Measurements from ENCODE around the gene CYP4V2. TPM values are rescaled to one million over a fixed set of nuclear protein-coding genes. Genes with fewer than 3 reads are reported as not detected.
A peak's percentile ranks its signal among the peaks of the same experiment; 100 is the strongest.

The CYP4V2 gene
- total RNA-seq, 1 experiment from 2014 or later = 27.5 TPM

DNA sequence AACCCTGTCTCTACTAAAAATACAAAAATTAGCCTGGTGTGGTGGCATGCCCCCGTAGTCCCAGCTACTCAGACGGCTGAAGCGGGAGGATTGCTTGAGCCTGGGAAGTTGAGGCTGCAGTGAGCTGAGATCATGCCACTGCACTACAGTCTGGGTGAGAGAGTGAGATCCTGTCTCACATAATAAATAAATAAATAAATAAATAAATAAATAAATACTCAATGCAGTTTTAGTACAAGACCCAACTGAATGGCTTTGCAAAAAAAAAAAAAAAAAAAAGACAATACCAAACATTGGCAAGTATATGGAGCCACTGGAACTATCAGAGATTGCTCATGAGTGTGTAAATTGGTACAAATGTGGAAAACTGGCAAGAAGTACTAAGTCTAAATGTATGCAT, 3.3 kb upstream of the CYP4V2 start:
- DNase-seq (ENCODE audit: low read depth) = no peak

DNA sequence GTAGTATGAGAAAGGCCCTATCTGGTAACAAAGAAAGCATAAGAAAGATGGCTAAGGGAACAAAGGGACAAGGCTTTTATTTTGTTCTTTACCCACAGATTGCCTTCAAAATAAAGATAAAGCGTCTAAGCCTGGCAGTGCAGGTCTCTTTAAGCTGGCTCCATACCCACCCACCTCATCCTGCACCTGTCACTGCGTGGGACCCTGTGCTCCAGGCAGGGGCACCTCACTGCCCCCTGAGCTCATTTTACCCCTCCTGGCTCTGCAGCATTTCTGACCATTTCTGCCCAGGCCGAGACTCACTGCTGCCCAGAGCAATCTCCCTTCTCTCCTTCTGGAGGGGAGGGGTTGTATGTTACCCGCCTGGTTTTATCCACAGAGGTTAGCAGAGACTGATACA, 1.7 kb upstream of the CYP4V2 start:
- DNase-seq (ENCODE audit: low read depth) = no peak

DNA sequence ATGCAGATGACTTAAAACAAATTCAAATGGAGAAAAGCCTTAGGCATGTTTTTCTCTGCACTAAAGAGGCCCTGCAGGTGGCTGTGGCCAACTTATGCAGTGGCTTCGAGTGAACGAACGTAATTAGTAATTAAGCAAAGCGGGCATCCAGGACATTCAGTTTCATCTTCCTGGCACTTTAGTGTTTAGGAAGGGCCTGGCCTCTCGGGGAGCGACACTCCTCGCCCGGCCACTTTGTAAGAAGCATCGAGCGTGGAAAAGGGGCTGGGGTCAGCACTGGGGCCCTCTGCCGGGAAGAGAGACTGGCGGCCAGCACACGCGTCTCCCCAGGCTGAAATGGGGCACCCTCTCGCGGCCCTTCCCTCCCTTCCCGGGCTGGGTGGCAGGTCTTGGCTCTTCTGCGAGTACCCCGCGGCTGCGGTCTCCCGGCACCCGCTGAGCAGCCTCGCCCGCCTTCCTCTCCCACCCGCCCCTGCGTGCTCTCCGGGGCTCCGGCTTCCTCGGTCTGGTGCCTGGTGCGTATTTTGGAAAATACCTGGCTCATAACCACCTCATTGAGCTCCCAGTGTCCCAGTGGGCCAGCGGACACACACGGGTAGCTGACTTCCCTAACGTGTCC, 677 bp upstream of the CYP4V2 start:
- no peak for DNase-seq (ENCODE audit: low read depth)

DNA sequence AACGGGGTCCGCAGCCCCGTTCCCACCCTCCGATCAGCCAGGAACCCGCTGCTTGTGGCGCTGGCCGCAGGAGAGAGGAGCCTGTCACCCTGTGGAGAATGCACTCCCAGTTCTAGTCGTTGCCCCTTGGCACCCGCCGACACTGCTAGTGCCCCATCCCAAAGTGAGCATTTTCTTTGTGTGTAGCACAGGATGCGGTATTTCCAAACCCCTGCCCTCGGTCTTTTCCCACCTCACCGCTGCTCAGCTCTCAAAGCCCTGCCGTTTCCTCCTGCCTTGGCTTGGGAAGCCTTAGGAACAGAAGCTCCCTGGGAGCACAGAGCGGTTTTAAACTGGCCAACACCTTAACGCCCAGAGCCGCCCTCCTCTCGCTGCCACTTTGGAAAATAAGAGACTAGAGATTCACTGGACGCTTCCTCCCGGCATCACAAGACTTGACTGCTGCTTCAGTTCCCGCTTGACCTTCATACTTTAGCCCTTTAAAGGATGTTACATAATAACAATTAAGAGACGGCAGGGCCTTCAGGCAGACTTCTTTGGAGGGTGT, 772 bp downstream of the CYP4V2 start:
- DNase-seq (ENCODE audit: low read depth) = peak; percentile 48

DNA sequence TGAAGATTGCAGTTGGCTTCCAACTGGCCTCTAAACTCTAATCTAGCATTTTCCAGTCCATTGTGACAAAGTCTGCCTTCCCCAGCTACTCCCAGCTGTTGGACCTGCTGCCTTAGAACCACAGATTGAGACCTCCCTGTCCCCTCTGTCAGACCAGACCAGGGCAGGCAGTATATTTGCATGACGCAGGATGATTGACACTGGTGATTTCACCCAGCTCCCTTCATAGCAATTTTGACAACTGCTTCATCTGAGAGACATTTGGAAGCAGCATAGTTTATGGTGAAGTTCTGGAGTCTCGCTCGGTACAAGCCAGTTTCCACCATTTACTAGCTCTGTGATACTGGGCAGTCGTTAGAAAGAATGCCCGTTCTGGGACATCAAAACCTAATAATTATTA, 2.5 kb downstream of the CYP4V2 start:
- DNase-seq (ENCODE audit: low read depth) = no peak

DNA sequence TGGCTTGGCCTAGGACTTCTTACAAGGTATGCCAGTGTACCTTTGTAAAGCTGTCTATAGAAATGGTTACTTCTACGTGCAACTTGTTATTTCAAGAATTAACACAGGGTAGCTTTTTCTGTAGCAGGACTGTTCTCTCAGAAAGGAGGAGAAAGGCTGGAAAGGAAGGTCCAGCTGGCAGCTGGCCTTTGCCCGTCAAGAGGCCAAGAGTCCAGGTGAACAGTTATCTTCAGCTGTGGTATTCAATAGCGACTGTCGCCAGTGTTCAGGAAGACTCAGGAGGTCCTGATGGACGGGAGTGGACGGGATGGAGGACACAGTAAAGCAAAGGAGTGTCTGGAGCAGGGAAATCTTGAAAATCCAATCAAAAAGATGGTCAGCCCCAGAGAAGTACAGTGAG, 4.7 kb downstream of the CYP4V2 start:
- no peak for DNase-seq (ENCODE audit: low read depth)

DNA sequence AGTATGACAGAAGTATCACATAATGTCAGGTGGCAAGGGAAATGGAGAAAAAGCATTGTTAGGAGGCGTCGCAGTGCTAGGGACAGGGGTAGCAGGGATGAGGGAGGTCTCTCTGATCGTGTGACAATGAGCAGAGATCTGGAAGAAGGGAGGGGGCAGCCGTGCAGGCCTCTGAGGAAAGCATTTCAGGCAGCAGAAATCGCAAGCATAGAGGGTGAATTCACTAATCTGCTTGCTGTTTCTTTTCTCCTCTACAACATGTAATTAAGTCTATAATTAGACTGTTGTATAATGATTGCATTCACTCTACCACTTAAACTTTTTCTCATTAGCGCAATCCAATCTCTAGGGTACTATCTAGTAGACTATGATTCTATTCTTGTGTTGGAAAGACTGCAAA, 9.1 kb downstream of the CYP4V2 start:
- no peak for DNase-seq (ENCODE audit: low read depth)

DNA sequence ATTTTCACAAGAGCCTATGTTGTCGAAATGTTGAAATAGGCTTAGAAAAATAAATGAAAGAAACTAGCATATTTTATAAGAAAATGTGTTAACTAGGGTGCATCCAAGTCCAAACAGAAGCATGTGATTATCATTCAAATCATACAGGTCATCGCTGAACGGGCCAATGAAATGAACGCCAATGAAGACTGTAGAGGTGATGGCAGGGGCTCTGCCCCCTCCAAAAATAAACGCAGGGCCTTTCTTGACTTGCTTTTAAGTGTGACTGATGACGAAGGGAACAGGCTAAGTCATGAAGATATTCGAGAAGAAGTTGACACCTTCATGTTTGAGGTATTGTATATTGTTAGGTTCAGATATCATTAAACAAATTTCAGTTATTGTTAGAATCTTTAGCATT, 9.6 kb downstream of the CYP4V2 start:
- no peak for DNase-seq (ENCODE audit: low read depth)

DNA sequence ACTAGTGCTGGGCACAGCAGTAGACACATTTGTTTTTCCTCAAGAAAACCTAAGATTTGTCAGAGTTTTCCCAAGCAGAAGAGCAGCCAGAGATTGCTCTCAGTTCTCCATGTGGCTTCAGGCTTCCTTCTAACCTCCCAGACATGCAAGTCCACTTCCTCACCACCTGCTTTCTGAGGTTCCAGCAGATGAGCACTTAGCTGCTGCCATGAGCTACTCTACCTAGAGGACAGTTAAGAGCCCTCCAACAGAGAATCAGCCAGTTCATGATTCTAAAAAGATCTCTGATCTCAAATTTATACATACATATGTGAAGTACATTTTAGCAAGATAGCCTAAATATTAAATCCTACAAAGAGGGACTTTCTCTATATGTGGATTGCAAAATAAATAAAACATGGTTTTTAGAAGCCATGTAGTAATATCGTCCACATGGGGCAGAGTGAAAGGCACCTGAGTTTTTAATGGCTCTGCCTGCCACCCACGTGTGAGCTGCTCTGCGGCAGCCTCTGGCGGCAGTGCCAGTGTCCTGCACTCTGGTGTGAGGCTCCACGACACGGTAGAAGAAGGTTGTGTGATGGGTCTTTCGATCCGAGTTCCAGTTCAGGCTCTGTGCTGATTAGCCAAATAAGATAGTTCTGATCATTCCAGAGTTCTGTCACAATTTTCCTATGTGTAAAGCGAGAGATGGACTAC, 10.3 kb downstream of the CYP4V2 start:
- DNase-seq (ENCODE audit: low read depth) = peak; percentile 9

DNA sequence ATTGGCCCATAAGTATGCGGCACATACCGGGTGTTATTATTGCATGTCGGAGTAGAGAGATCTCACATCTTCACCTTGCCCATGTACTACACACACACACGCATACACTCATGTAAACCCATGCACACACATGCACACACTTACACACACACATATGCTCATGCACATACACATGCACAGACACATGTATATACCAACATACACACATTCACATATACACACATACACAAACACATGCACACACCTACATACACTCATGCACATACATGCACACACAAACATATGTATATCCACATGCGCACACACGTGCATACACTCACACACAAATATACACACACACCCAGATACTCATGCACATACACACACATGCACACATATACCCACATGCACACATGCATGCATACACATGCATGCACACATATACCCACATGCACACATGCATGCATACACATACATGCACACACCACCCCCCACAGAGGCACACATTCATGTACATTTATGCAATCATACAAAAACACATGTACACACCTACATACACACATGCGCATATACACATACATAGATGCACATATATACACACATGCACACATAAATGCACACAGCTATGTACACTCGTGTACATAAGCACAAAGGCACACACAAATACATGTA, 11.2 kb downstream of the CYP4V2 start:
- no peak for DNase-seq (ENCODE audit: low read depth)

DNA sequence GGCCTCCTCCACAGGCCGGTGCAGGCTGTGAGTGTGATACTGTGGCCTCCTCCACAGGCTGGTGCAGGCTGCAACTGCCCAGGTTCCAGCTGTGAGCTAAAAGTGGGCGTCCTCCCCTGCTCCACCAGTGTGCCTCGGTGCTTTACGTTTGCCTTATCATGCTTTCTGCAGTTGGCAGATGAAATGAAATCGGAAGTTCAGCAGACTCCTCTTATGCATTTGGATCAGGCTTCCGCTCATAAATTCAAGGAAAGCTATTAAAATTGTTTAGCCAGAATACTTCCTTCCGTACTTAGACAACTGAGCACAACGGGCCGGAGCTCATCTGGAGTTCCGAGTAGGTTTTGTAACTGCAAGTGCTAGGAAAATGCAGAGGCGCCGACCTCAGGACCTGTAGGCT, 12.0 kb downstream of the CYP4V2 start:
- DNase-seq (ENCODE audit: low read depth) = no peak

DNA sequence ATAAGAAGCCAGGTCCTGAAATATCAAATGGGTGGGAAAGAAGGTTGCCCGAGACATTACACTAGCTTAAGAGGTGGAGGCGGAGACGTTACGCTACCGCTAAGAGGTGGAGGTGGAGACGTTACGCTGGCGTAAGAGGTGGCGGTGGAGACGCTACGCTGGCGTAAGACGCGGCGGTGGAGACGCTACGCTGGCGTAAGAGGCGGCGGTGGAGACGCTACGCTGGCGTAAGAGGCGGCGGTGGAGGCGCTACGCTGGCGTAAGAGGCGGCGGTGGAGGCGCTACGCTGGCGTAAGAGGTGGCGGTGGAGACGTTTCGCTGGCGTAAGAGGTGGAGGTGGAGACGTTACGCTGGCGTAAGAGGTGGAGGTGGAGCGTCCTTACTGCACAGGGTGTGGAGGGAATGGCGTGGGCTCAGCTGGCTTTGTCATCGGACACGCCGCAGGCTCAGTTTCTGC, 12.8 kb downstream of the CYP4V2 start:
- no peak for DNase-seq (ENCODE audit: low read depth)

DNA sequence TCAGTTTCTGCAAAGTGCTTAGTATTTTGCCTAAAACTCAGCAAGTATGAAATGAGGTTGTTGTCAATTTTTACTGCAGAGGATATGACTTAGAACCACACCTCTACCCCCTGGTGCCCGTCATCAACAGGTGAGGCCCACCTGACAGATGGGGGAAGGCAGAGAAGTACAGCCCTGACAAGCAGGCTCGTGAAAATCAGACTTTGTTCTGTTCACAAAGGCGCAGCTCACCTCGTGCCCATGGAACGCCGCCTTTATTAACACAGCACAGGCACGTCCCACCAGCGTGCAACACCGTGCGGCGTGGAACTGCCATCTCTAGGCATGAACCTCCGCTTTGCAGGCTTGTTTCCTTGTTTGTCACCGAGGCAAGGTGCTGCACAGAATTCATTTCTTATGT, 13.3 kb downstream of the CYP4V2 start:
- no peak for DNase-seq (ENCODE audit: low read depth)

DNA sequence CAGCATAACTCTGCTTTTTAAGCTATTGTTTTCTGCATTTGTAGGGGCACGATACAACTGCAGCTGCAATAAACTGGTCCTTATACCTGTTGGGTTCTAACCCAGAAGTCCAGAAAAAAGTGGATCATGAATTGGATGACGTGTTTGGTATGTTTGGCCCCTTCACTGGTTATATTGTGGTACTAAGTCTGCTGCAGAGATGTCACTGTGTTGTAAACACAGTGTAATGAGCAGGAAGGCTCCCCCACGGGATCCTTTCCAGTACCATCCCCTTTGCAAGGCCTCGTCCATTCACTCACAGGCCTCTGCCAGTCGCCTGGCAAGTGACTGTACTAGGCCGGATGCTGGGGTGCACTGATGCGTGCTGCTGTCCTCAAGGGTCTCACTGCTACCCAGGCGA, 13.8 kb downstream of the CYP4V2 start:
- no peak for DNase-seq (ENCODE audit: low read depth)

DNA sequence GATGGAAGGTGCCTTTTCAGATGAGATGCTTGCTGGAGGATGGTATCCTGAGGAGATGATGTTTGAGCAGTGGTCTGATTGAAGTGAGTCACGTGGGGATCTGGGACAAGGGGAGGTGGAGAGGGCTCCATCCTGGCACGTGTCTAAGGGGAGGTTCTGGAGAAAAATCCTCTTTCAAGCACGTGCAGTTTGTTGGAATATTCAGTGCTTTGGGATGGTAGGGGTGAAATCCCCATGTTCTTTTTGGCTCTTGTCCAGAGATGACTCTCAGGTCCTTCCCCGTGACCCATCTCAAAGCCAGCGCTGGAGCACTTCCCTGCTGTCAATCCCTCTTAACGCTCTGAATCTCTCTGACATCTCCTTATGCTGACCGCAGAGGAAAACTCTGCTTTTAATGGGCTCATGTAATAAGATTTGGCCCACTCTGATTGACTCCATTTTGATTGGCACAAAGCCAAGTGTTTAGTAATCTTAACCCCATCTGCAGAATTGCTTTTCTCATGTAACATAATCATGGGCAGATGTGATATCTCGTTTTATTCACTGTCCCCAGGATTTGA, 25.2 kb downstream of the CYP4V2 start:
- DNase-seq (ENCODE audit: low read depth) = peak; percentile 39

DNA sequence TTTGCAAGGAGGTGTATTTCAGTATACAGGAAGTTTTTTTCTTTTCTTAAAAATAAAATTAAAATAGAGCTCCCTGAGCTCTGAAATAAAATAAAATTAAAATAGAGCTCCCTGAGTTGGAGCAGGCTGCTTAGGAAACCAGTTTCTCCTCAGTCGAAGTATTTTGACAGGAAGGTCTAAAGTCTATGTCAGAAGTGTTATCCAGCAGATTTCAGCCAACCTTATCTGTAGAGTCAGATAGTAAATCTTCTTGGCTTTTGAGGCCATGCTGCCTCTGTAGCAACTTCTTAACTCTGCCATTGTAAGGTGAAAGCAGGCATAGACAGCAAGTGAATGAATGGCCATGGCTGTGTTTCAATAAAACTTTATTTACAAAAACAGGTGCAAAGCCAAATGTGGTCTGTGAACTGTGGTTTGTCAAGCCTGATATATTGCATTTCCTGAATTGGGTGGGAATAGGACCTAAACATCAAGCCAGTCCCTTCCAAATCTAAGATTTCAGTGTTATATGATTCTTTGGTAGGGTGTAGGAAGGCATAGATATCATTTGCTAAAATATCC, 26.4 kb downstream of the CYP4V2 start:
- DNase-seq (ENCODE audit: low read depth) = no peak

DNA sequence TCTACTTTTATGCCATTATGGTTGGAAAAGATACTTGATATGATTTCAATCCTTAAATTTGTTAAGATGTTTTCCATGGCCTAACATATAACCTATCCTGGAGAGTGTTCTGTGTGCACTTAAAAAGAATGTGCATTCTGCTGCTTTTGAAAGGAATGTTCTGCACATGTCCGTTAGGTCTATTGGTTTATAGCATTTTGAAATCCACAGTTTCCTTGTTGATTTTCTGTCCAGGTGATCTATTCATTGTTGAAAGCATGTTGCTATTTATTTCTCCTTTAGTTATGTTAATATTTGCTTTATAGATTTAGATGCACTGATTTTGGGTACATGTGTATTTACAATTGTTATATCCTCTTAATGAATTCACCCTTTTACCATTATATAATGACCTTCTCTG, 30.3 kb downstream of the CYP4V2 start:
- DNase-seq (ENCODE audit: low read depth) = no peak

DNA sequence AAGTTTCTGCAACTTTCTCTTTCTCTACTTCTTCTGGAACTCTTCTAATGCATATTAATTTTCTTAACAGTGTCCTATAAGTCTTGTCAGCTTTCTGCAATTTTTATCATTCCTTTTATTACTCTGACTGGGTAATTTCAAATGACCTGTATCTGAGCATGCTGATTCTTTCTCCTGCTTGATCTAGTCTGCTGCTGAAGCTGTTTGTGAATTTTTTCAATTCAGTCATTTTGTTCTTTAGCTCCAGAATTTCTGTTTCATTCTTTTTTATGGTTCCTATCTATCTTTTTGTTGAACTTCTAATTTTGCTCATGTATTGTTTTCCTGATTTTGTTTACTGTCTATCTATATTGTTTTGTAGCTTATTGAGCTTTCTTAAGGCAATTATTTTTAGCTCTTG, 34.5 kb downstream of the CYP4V2 start:
- DNase-seq (ENCODE audit: low read depth) = no peak

DNA sequence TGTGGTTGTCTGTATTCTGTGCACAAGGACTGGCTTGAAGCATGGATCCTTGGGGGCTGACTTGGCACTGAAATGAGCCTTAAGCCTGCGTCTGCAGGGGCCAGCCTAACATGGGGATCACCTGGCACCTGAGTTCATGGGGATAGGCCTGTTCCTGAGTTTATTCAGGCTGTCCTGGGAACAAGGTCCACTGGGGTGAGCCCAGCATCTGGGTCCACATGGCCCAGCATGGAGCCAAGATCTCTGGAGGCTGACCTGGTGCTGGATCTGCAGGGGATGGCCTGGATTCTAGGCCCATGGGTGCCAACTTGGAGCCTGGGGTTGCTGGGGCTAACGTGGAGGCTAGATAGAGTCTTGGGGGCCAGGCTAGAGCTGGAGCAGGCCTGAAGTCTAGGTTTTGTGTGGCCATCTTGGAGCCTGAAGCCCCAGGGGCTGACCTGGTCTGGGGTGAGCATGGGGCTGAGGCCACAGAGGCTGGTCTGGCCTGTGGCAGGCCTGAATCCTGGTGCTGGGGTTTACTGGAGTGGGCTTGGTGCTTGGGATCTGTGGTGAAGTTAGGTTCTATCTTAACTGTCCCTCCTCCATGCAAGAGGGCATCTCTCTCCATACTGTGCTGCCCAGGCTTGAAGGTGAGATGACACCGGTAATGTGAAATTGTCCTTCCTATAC, 35.3 kb downstream of the CYP4V2 start:
- no peak for DNase-seq (ENCODE audit: low read depth)

DNA sequence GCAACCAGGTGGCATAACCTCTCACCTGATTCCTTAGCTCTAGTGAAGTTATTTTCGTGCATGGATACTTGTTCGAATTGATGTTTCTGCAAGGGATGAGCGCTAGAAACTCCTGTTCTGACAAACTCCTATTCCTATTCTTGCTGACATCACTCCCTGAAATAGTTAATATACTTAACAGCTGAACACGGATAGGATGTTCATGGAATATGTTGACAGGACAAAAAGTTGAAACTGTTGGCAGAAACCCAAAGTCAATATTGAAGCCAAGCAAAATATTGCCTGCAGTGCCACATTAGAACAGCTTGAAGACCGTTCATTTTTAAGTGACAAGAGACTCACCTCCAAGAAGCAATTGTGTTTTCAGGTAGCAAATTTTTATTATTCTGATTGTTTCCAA, 35.9 kb downstream of the CYP4V2 start, which contains the start of gene KLKB1:
Gene KLKB1 (plus strand): TSS at position 287 of the 400 bp plus-strand sequence. CDS start 689 bp downstream, outside the sequence.
- DNase-seq (ENCODE audit: low read depth) = peak; percentile 63

DNA sequence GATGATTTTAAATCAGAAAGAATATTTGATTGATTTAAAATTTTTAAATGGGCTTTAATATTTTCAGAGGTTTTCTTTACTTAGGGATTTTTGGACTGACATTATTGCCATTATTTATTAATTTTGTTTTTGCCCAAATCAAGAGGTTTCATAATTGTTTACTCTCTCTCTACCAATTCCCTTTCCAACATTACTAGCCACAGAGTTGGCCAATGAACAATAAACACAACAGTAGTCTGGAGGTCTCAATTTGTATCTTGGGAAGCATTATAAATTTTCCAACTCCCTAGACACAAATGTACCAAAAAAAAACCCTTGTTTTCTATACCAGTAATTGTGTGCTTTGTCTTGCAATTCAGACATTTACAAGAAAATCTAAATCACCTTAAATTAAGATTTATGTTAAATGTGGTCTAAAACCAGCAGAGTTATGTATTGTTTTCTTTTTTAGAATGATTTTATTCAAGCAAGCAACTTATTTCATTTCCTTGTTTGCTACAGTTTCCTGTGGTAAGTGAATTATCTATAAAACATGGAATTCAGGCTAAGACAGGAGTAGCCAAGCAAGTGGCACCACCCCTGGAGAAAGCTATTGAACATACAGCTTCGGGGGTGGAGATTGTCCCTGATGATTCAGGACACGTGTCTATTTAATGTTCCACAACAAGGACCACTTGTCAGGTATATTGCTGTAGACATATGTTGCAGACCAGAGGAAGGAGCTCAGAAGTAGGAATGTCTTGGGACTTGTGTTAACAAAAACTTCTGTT, 36.6 kb downstream of the CYP4V2 start:
- no peak for DNase-seq (ENCODE audit: low read depth)
